B cell (primary cell): ENCODE data around the gene NUP214. TPM values are rescaled to one million over a fixed set of nuclear protein-coding genes. Genes with fewer than 3 reads are reported as not detected.

Experiments used
- ATAC-seq: fragments of 200-7000 bp; cut with Tn5 transposase; one replicate; pipeline ENCODE4 v1.10.0; 2021; ENCODE audit warnings: low read depth, mild to moderate bottlenecking, moderate number of reproducible peaks, moderate library complexity
- CTCF ChIA-PET: fragments of 350-600 bp; sonication (Branson Sonifier 250); formaldehyde crosslinking; loops from one replicate; lab custom pipeline; 2021; ENCODE audit warnings: antibody characterized with exemption, inconsistent platforms; lab: Charles Lee
- POLR2A ChIA-PET: fragments of 350-600 bp; sonication (Branson Sonifier 250); formaldehyde crosslinking; loops from one replicate; lab custom pipeline; 2021; ENCODE audit warnings: antibody characterized with exemption; lab: Charles Lee
- DNase-seq: peaks from one replicate; pipeline ENCODE4 v3.0.0; 2013
- H2AFZ ChIP-seq: 2 replicates; pipeline ENCODE4 v1.6.1; 2012; ENCODE audit warnings: mild to moderate bottlenecking, low read depth, low read length; ENCODE audit not compliant: insufficient read depth, poor library complexity, severe bottlenecking
- H3K27ac ChIP-seq, 2 donors: 1 replicate in 1 of 2; 2 replicates in 1 of 2; pipeline ENCODE4 v1.5.1; 2012 to 2013; ENCODE audit warnings: low read length in 2 of 2, mild to moderate bottlenecking in 2 of 2, moderate library complexity in 1 of 2
- H3K27me3 ChIP-seq, 4 experiments: fragments of 200-600 bp in 1 of 4; sonication (generic) in 1 of 4; replicated peaks in 1 of 4; 1 replicate in 2 of 4; 2 replicates in 2 of 4; pipeline versions ENCODE4 v1.6.1 to v1.7.0; 2013 to 2016; ENCODE audit warnings: low read length in 3 of 4, mild to moderate bottlenecking in 2 of 4, mixed read lengths in 1 of 4, moderate library complexity in 1 of 4; ENCODE audit not compliant: insufficient read depth in 4 of 4, control insufficient read depth in 3 of 4; ENCODE audit errors: control extremely low read depth in 1 of 4
- H3K36me3 ChIP-seq, 2 experiments: replicated peaks in 1 of 2; 1 replicate in 1 of 2; 2 replicates in 1 of 2; pipeline versions ENCODE4 v1.6.1 to v1.7.1; 2013; ENCODE audit warnings: low read length in 1 of 2; ENCODE audit not compliant: insufficient read depth in 2 of 2, control insufficient read depth in 1 of 2; ENCODE audit errors: control extremely low read depth in 1 of 2, extremely low read depth in 1 of 2
- H3K4me1 ChIP-seq, 2 donors: fragments of 200-600 bp in 1 of 2; sonication (generic) in 1 of 2; 1 replicate in 1 of 2; 2 replicates in 1 of 2; pipeline versions ENCODE4 v1.5.1 to v1.6.1; 2013 to 2017; ENCODE audit warnings: low read length in 2 of 2; ENCODE audit not compliant: control insufficient read depth in 2 of 2, insufficient read depth in 2 of 2
- H3K4me2 ChIP-seq: replicated peaks from 2 replicates; pipeline ENCODE3; 2012; ENCODE audit warnings: mild to moderate bottlenecking, low read depth, low read length; ENCODE audit not compliant: poor library complexity, severe bottlenecking
- H3K4me3 ChIP-seq, 5 experiments: fragments of 200-600 bp in 1 of 5; sonication (generic) in 1 of 5; 1 replicate in 3 of 5; 2 replicates in 2 of 5; pipeline versions ENCODE4 v1.5.1 to v1.7.0; 2011 to 2016; ENCODE audit warnings: low read length in 4 of 5, mild to moderate bottlenecking in 4 of 5, low read depth in 2 of 5, control low read depth in 1 of 5, moderate library complexity in 1 of 5; ENCODE audit not compliant: insufficient read depth in 1 of 5; ENCODE audit errors: control extremely low read depth in 1 of 5, extremely low read depth in 1 of 5
- H3K79me2 ChIP-seq: fragments of 200-600 bp; sonication (generic); one replicate; pipeline ENCODE4 v1.6.0; 2016; ENCODE audit warnings: low read length; ENCODE audit not compliant: control insufficient read depth, insufficient read depth
- H3K9ac ChIP-seq: fragments of 200-600 bp; sonication (generic); 2 replicates; pipeline ENCODE4 v1.6.1; 2017; ENCODE audit warnings: mild to moderate bottlenecking, low read length, moderate library complexity
- H3K9me3 ChIP-seq, 3 donors: one replicate each; pipeline versions ENCODE4 v1.6.1 to v1.7.1; 2013; ENCODE audit warnings: low read length in 2 of 3; ENCODE audit not compliant: control insufficient read depth in 2 of 3, insufficient read depth in 1 of 3; ENCODE audit errors: control extremely low read depth in 1 of 3
- H4K20me1 ChIP-seq: 2 replicates; pipeline ENCODE4 v1.6.0; 2012; ENCODE audit warnings: mild to moderate bottlenecking, low read length; ENCODE audit not compliant: insufficient read depth, control insufficient read depth, poor library complexity, severe bottlenecking
- H3K27ac Mint-ChIP-seq: one replicate; pipeline ENCODE4 v1.8.0; 2021; ENCODE audit warnings: mixed read lengths
- H3K27me3 Mint-ChIP-seq: one replicate; pipeline ENCODE4 v1.8.0; 2021; ENCODE audit warnings: mixed read lengths
- H3K4me1 Mint-ChIP-seq: one replicate; pipeline ENCODE4 v1.8.0; 2021; ENCODE audit warnings: mixed read lengths
- H3K4me3 Mint-ChIP-seq: one replicate; pipeline ENCODE4 v1.8.0; 2021; ENCODE audit warnings: mixed read lengths
- H3K9me3 Mint-ChIP-seq: one replicate; pipeline ENCODE4 v1.8.0; 2022; ENCODE audit warnings: mixed read lengths; ENCODE audit not compliant: insufficient read depth
- EZH2 ChIP-seq: IDR thresholded peaks from 2 replicates; pipeline ENCODE4 v1.6.1; 2012; ENCODE audit warnings: borderline replicate concordance, low read depth, mild to moderate bottlenecking, moderate library complexity, low read length; ENCODE audit not compliant: insufficient read depth, poor library complexity, severe bottlenecking
- WGBS: methylation state at CpG from one replicate; pipeline ENCODE4 v1.1.5; 2013; ENCODE audit warnings: missing lambda C conversion rate; ENCODE audit not compliant: insufficient coverage; 5-methylcytosine and 5-hydroxymethylcytosine counted together
- intact Hi-C: fragments of 100-400 bp; cut with micrococcal nuclease; formaldehyde crosslinking; loops from one replicate; pipeline ENCODE4 v1.10.0; 2022
- polyA plus RNA-seq: library from polyadenylated mRNA; depleted of rRNA; stranded (reverse); fragments of >200 nt; gene quantifications from 2 replicates; pipeline ENCODE4 v1.2.3, GENCODE V29; 2012
- total RNA-seq, 2 donors: library from RNA; stranded (reverse); fragments of 120-200 nt in 1 of 2; gene quantifications; 1 replicate in 1 of 2; 2 replicates in 1 of 2; pipeline versions ENCODE4 v1.2.3 to v1.2.4, GENCODE V29; 2013 to 2022
- TF ChIP-seq, protein P1 (sequence below): fragments of 200-600 bp; IDR thresholded peaks from one replicate; pipeline ENCODE4 v1.8.0; 2022; ENCODE audit warnings: antibody characterized with exemption, mild to moderate bottlenecking

The NUP214 gene
- total and polyA plus RNA-seq, 2 donors (not counting 1 experiment from before 2014, with no cell fraction given) = 19.0 to 94.6 TPM

DNA sequence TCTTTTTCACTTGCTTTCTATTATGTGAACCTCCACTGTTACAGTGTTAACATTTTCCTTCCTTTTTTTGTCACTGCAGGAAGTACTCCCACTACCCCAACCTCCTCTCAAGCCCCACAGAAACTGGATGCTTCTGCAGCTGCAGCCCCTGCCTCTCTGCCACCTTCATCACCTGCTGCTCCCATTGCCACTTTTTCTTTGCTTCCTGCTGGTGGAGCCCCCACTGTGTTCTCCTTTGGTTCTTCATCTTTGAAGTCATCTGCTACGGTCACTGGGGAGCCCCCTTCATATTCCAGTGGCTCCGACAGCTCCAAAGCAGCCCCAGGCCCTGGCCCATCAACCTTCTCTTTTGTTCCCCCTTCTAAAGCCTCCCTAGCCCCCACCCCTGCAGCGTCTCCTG lies 18.8 kb downstream of the NUP214 start:
- no peak for DNase-seq
- H3K4me3 Mint-ChIP-seq = no peak overlapping the region
- intact Hi-C loops = no loop called here
- no peak overlapping the region for H3K9ac ChIP-seq
- no peak overlapping the region for H3K4me3 ChIP-seq
- H3K4me1 Mint-ChIP-seq = no peaks in the 10 kb centered on the region
- no peak overlapping the region for H3K27ac Mint-ChIP-seq
- no peak overlapping the region for H3K27ac ChIP-seq
- peaks cover 8 to 85% of the 10 kb centered on the region in 2 experiments for H3K36me3 ChIP-seq
- H2AFZ ChIP-seq = no peak overlapping the region
- TF ChIP-seq, protein P1, sequence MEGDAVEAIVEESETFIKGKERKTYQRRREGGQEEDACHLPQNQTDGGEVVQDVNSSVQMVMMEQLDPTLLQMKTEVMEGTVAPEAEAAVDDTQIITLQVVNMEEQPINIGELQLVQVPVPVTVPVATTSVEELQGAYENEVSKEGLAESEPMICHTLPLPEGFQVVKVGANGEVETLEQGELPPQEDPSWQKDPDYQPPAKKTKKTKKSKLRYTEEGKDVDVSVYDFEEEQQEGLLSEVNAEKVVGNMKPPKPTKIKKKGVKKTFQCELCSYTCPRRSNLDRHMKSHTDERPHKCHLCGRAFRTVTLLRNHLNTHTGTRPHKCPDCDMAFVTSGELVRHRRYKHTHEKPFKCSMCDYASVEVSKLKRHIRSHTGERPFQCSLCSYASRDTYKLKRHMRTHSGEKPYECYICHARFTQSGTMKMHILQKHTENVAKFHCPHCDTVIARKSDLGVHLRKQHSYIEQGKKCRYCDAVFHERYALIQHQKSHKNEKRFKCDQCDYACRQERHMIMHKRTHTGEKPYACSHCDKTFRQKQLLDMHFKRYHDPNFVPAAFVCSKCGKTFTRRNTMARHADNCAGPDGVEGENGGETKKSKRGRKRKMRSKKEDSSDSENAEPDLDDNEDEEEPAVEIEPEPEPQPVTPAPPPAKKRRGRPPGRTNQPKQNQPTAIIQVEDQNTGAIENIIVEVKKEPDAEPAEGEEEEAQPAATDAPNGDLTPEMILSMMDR = no peak
- no peak for TF ChIP-seq EZH2
- CTCF ChIA-PET = interaction anchor here (1.3 kb wide), 1 partner anchor 34 kb away, joined by 3 read pairs; no protein-coding TSS in a partner anchor
- no peaks in the 10 kb centered on the region for H3K27me3 ChIP-seq
- H3K9me3 ChIP-seq = no peaks in the 10 kb centered on the region
- H3K4me2 ChIP-seq = no peak overlapping the region
- no peaks in the 10 kb centered on the region for H3K79me2 ChIP-seq
- no peaks in the 10 kb centered on the region for H4K20me1 ChIP-seq
- no peaks in the 10 kb centered on the region for H3K4me1 ChIP-seq
- 57% methylated on average over 3 of the region's 3 CpGs for WGBS
- ATAC-seq = no peak
- H3K9me3 Mint-ChIP-seq = no peaks in the 10 kb centered on the region
- POLR2A ChIA-PET = no interaction called here
- no peaks in the 10 kb centered on the region for H3K27me3 Mint-ChIP-seq

DNA sequence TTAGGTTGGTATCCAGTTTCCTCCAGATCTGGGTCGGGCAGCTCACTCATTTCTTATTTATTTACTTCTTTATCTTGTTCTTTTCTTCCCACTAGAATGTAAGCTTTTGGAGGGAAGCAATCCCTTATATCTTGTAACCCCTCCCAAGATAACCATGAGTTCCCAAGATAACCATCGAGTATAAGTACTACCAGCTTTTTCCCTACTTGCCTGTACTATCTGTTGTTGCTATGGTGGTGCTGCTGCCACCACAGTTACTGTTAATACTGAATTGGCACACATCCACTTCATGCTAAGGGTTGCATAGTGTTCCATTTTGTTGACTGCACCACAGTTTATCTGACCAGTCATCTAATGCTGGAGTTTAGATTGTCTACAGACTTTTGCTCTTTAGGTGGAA lies 19.9 kb downstream of the NUP214 start:
- Histone ChIP-seq H3K4me1 (no peaks in the 10 kb centered on the region), H3K9me3 (no peaks in the 10 kb centered on the region), H3K4me3 (no peak overlapping the region), H3K4me2 (no peak overlapping the region), H3K36me3 (peaks cover 6 to 85% of the 10 kb centered on the region in 2 experiments), H3K79me2 (no peaks in the 10 kb centered on the region), H4K20me1 (no peaks in the 10 kb centered on the region), H2AFZ (no peak overlapping the region), H3K27ac (no peak overlapping the region), H3K9ac (no peak overlapping the region), H3K27me3 (no peaks in the 10 kb centered on the region)
- CTCF ChIA-PET = interaction anchor here (0.6 to 0.7 kb wide), 2 partner anchors 31 to 1141 kb away, joined by 3 to 4 read pairs; no protein-coding TSS in a partner anchor
- H3K4me3 Mint-ChIP-seq = no peak overlapping the region
- ATAC-seq = no peak
- no peaks in the 10 kb centered on the region for H3K9me3 Mint-ChIP-seq
- DNase-seq = no peak
- no CpG with 5 or more reads among the region's 2 CpGs for WGBS
- intact Hi-C loops = no loop called here
- POLR2A ChIA-PET = no interaction called here
- H3K27me3 Mint-ChIP-seq = no peaks in the 10 kb centered on the region
- H3K4me1 Mint-ChIP-seq = no peaks in the 10 kb centered on the region
- TF ChIP-seq EZH2 = no peak
- TF ChIP-seq, protein P1 = no peak
- no peak overlapping the region for H3K27ac Mint-ChIP-seq
